ENCODE results near the gene WDR59. TPM values are rescaled to one million over a fixed set of nuclear protein-coding genes. Genes with fewer than 3 reads are reported as not detected.

The WDR59 gene
- total RNA-seq, 6 experiments from 2014 or later = 32.1 to 39.8 (median 37.3) TPM

GRCh38 chr16:75000481-75001081 is 15.7 kb upstream of the WDR59 start:
- H3K36me3 Mint-ChIP-seq (ENCODE audit: low read depth) = peaks cover 12% of the 10 kb centered on the region
- H3K4me1 Mint-ChIP-seq (ENCODE audit: low read depth) = peaks cover 48% of the 10 kb centered on the region
- peak; percentile 31; the same call in 1 of the 2 replicates for TF ChIP-seq CTCF (IDR thresholded peaks at IDR 0.05)
- H3K27me3 Mint-ChIP-seq (ENCODE audit: insufficient read depth) = peaks cover 2% of the 10 kb centered on the region; the same call in 1 of the 2 replicates
- no peak for DNase-seq
- no peaks in the 10 kb centered on the region for H3K9me3 Mint-ChIP-seq
- H3K4me3 Mint-ChIP-seq = peak overlapping the region; percentile 92
- peak overlapping the region; percentile 49 for H3K27ac Mint-ChIP-seq

GRCh38 chr16:74999609-75000480 is 14.9 kb upstream of the WDR59 start:
- Mint-ChIP-seq H3K27ac (peak overlapping the region; percentile 49; the same call in 1 of the 2 replicates), H3K4me1 (ENCODE audit: low read depth) (peaks cover 48% of the 10 kb centered on the region), H3K4me3 (peak overlapping the region; percentile 92), H3K36me3 (ENCODE audit: low read depth) (peaks cover 12% of the 10 kb centered on the region), H3K27me3 (ENCODE audit: insufficient read depth) (peaks cover under 1% of the 10 kb centered on the region; the same call in 1 of the 2 replicates), H3K9me3 (no peaks in the 10 kb centered on the region)
- DNase-seq = peak; percentile 5
- TF ChIP-seq CTCF (IDR thresholded peaks at IDR 0.05) = peak; percentile 43; the same call in 1 of the 2 replicates

DNA sequence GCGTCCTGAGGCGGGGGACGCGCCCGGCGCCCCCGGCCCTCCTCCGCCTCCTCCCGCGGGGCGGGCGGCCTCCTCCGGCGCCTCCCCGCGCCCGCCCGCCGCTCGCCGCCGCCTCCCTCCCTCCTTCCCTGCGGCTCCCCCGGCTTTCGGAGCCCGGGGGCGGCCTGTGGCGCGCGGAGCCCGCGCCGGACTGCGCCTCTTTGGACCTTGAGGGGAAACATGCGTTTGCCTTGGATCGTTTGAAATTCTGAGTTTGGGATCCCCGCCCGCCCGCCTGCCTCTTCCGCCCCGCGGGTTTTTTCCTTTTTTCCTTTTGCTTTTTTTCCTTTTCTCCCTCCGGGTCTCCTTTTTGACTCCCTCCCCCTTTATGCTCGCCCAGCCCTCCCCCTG is 14.3 kb upstream of the WDR59 start:
- H3K27ac Mint-ChIP-seq = no peak overlapping the region

DNA sequence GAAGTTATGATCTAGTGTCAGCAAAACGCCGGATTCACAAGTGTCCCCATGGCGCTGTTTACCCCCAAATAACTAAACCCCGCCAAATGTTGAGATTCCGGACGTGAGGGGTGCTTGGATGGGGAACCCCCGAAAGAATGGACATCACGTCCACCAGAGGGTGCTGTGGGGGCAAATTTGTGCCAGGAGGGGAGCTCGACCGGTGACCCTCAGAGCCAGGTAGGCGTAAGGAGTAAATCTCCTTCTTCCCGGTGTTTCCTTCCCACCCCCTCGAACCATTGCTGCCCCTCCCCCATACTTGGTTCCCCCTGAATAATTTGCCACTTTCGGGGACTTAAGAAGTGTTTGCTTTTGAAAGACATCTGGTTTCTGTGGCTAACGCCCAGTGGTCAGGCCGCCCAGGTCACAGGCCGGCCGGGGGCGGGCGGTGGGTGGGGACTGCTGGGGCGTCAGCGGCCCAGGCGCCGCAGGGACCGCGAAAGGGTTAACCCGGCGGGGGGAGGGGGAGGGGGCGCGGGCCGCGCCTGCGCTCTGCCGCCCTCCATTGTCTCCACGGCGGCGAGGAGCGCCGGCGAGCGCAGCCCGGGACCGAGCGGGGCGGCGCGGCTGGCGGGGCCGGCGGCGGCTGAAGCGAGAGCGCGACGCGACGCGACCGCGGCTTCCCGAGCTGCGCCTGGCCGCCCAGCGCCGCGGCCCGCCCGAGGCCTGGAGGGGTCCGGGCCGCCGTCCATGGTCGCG is 13.7 kb upstream of the WDR59 start, which contains the start of gene ZNRF1:
Gene ZNRF1, plus strand, starts transcription at position 544 of the 738 bp plus-strand sequence. CDS start 648 bp downstream, outside the sequence.
- peaks cover 44% of the 10 kb centered on the region for H3K4me1 Mint-ChIP-seq (ENCODE audit: low read depth)

More for the DNA sequence above, 14.3 kb upstream of the WDR59 start:
- no peak for TF ChIP-seq CTCF (IDR thresholded peaks at IDR 0.05)
- Mint-ChIP-seq H3K27me3 (ENCODE audit: insufficient read depth) (peaks cover 1% of the 10 kb centered on the region; the same call in 1 of the 2 replicates), H3K4me3 (peak overlapping the region; percentile 92), H3K4me1 (ENCODE audit: low read depth) (peaks cover 48% of the 10 kb centered on the region), H3K9me3 (no peaks in the 10 kb centered on the region), H3K36me3 (ENCODE audit: low read depth) (peaks cover 12% of the 10 kb centered on the region)
- peak; percentile 9 for DNase-seq

More for the DNA sequence above, 13.7 kb upstream of the WDR59 start, which contains the start of gene ZNRF1:
- Mint-ChIP-seq H3K9me3 (no peaks in the 10 kb centered on the region), H3K36me3 (ENCODE audit: low read depth) (peaks cover 6% of the 10 kb centered on the region), H3K27ac (peak within 1 kb of the TSS; percentile 55), H3K27me3 (ENCODE audit: insufficient read depth) (peaks cover 2% of the 10 kb centered on the region; the same call in 1 of the 2 replicates), H3K4me3 (peak within 1 kb of the TSS; percentile 92)
- peak; percentile 94 for TF ChIP-seq CTCF (IDR thresholded peaks at IDR 0.05)
- peak; percentile 51 for DNase-seq
